ENCODE data around the gene WDR27. TPM values are rescaled to one million over a fixed set of nuclear protein-coding genes. Genes with fewer than 3 reads are reported as not detected.

WDR27 gene
- total RNA-seq, 1 donor from 2014 or later = 92.7 TPM

DNA sequence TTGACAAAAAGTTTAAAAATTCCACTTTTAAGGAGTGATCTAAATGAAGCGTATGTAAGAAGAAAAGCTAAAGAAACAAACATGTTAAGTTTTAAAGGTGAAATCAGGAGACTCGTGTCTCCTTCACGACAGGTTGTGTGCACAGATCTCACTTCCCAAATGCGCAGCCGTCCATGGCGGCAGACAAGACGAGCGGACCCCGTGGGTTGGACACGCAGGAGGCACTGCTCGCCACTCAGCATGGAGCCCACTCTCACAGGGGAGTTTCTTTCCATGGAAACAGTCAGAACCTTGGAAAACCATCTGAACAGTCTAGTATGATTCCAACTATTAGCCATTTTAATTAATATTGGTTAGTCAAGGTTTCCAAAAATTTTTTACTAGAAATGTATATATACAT, 48.9 kb downstream of the WDR27 start:
- Histone ChIP-seq H3K9me3 (no peaks in the 10 kb centered on the region), H3K27ac (no peak overlapping the region), H3K4me1 (no peaks in the 10 kb centered on the region), H3K4me3 (no peak overlapping the region), H3K27me3 (no peaks in the 10 kb centered on the region), H3K36me3 (peaks cover 2 to 11% of the 10 kb centered on the region in 2 donors)
- TF ChIP-seq, protein P1, sequence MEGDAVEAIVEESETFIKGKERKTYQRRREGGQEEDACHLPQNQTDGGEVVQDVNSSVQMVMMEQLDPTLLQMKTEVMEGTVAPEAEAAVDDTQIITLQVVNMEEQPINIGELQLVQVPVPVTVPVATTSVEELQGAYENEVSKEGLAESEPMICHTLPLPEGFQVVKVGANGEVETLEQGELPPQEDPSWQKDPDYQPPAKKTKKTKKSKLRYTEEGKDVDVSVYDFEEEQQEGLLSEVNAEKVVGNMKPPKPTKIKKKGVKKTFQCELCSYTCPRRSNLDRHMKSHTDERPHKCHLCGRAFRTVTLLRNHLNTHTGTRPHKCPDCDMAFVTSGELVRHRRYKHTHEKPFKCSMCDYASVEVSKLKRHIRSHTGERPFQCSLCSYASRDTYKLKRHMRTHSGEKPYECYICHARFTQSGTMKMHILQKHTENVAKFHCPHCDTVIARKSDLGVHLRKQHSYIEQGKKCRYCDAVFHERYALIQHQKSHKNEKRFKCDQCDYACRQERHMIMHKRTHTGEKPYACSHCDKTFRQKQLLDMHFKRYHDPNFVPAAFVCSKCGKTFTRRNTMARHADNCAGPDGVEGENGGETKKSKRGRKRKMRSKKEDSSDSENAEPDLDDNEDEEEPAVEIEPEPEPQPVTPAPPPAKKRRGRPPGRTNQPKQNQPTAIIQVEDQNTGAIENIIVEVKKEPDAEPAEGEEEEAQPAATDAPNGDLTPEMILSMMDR (IDR thresholded peaks at IDR 0.05) = no peak
- intact Hi-C loops (cut with DNase I) = loop anchor here (10.0 kb wide), 1 partner anchor 1288 kb away; no protein-coding TSS in a partner anchor
- no peak for DNase-seq (ENCODE audit: low spot score in 2 of 2)

- Histone ChIP-seq H3K4me3 (no peak overlapping the region), H3K36me3 (peaks cover 0 to under 1% of the 10 kb centered on the region in 2 donors), H3K27me3 (no peaks in the 10 kb centered on the region), H3K4me1 (no peaks in the 10 kb centered on the region), H3K9me3 (no peaks in the 10 kb centered on the region), H3K27ac (no peak overlapping the region)
- TF ChIP-seq, protein P1 (IDR thresholded peaks at IDR 0.05) = no peak
- no peak for DNase-seq (ENCODE audit: low spot score in 2 of 2)
- intact Hi-C loops (cut with DNase I) = loop anchor here (10.0 kb wide), 1 partner anchor 1287 kb away; no protein-coding TSS in a partner anchor
Observed at GRCh38 chr6:169651498-169651897, 50.3 kb downstream of the WDR27 start.

DNA sequence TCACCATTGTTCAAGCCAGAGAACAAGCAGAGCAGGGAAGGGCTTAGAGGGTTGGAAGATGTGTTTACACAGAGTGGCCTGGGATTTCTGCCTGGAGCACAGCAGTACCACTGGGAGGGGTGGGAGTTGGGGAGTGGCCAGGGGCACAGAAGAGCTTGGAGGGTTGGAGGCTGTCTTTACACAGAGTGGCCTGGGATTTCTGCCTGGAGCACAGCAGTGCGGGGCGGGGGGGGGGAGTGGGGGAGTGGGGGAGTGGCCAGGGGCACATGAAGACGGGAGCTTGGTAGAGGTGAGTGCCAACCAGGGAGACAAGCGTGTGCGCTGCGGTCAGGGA, 50.9 kb downstream of the WDR27 start:
- TF ChIP-seq, protein P1 (IDR thresholded peaks at IDR 0.05) = no peak
- H3K36me3 ChIP-seq = no peaks in the 10 kb centered on the region
- H3K27ac ChIP-seq = no peak overlapping the region
- no peaks in the 10 kb centered on the region for H3K9me3 ChIP-seq
- H3K4me1 ChIP-seq = no peaks in the 10 kb centered on the region
- intact Hi-C loops (cut with DNase I) = loop anchor here (10.0 kb wide), 1 partner anchor 1286 kb away; no protein-coding TSS in a partner anchor
- no peak overlapping the region for H3K4me3 ChIP-seq
- no peak for DNase-seq (ENCODE audit: low spot score in 2 of 2)
- H3K27me3 ChIP-seq = no peaks in the 10 kb centered on the region

DNA sequence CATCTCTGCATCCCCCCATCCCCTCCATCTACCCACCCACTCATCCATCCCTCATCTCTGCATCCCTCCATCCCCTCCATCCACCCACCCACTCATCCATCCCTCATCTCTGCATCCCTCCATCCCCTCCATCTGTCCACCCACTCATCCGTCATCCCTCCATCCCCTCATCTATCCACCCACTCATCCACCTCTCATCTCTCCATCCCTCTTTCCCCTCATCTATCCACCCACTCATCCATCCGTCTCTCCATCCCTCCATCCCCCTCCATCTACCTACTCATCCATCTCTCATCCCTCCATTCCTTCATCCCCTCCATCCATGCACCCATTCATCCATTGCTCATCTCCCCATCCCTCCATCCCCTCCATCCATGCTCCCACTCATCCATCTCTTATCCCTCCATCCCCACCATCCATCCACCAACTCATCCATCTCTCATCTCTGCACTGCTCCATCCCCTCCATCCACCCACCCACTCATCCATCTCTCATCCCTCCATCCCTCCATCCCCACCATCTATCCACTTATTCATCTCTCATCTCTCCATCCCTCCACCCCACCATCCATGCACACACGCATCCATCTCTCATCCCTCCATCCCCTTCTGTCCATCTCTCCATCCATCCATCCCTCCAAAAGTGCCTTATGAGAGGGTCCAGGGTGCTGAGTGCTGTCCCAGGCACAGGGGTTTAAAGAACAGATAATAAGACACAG, 51.4 kb downstream of the WDR27 start:
- no peaks in the 10 kb centered on the region for H3K4me1 ChIP-seq
- intact Hi-C loops (cut with DNase I) = loop anchor here (10.0 kb wide), 1 partner anchor 1286 kb away; no protein-coding TSS in a partner anchor

DNA sequence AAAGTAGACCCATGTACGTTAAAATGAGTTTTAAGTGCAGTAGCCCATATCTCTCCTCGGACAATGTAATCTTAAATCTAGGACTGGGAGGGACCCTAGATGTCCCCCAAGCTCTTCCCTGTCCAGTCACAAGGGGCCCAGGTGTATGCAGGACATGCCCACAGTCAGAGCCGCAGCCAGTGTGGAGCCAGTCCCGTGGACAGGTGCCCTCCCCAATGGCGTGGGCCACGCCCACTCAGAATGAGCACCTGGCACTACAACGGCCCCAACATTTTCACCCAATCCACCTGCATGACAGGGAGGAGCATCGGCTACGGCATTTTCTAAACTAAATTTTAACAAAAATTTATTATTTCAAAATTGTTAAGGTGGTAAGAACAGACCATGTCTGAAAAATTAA, 53.2 kb downstream of the WDR27 start:
- TF ChIP-seq, protein P1 (IDR thresholded peaks at IDR 0.05) = no peak

More for the DNA sequence above, 51.4 kb downstream of the WDR27 start:
- no peaks in the 10 kb centered on the region for H3K36me3 ChIP-seq
- no peak overlapping the region for H3K27ac ChIP-seq
- no peaks in the 10 kb centered on the region for H3K9me3 ChIP-seq
- H3K4me3 ChIP-seq = no peak overlapping the region
- no peaks in the 10 kb centered on the region for H3K27me3 ChIP-seq
- no peak for DNase-seq (ENCODE audit: low spot score in 2 of 2)
- TF ChIP-seq, protein P1 (IDR thresholded peaks at IDR 0.05) = no peak

More for the DNA sequence above, 53.2 kb downstream of the WDR27 start:
- intact Hi-C loops (cut with DNase I) = no loop called here
- DNase-seq (ENCODE audit: low spot score in 2 of 2) = no peak
- H3K27ac ChIP-seq = no peak overlapping the region
- H3K4me3 ChIP-seq = no peak overlapping the region
- H3K36me3 ChIP-seq = no peaks in the 10 kb centered on the region
- H3K9me3 ChIP-seq = no peaks in the 10 kb centered on the region
- H3K4me1 ChIP-seq = no peaks in the 10 kb centered on the region
- no peaks in the 10 kb centered on the region for H3K27me3 ChIP-seq
